Tibial artery (tissue), 4 donors: ENCODE results near the gene RFNG.

Experiments used
- DNase-seq, 2 donors: peaks; one replicate each; pipeline ENCODE4 v3.0.0-alpha.2; 2019
- H3K27ac ChIP-seq, 2 donors: fragments of 200-600 bp; sonication (generic) in 1 of 2; 1 replicate in 1 of 2; 2 replicates in 1 of 2; pipeline ENCODE4 v1.5.1; 2018 to 2019; ENCODE audit warnings: mild to moderate bottlenecking in 1 of 2
- H3K27me3 ChIP-seq, 2 donors: fragments of 200-600 bp; sonication (generic) in 1 of 2; one replicate each; pipeline versions ENCODE4 v1.5.1 to v1.6.0; 2016 to 2019
- H3K36me3 ChIP-seq, 3 donors: fragments of 200-600 bp; sonication (generic) in 2 of 3; one replicate each; pipeline ENCODE4 v1.5.1; 2016 to 2019; ENCODE audit warnings: mild to moderate bottlenecking in 2 of 3
- H3K4me1 ChIP-seq, 4 donors: fragments of 200-600 bp; sonication (generic) in 2 of 4; 1 replicate in 3 of 4; 2 replicates in 1 of 4; pipeline ENCODE4 v1.5.1; 2016 to 2019
- H3K4me3 ChIP-seq, 2 donors: fragments of 200-600 bp; sonication (generic) in 1 of 2; 1 replicate in 1 of 2; 2 replicates in 1 of 2; pipeline ENCODE4 v1.5.1; 2018 to 2019; ENCODE audit warnings: mild to moderate bottlenecking in 2 of 2
- H3K9me3 ChIP-seq, 3 donors: fragments of 200-600 bp; sonication (generic) in 1 of 3; one replicate each; pipeline ENCODE4 v1.5.1; 2016 to 2019
- intact Hi-C: fragments of 100-400 bp; cut with DNase I; formaldehyde crosslinking; loops from one replicate; pipeline ENCODE4 v1.15.0; 2023; ENCODE audit warnings: low total_unique reads
- TF ChIP-seq, protein P1 (sequence below), 2 experiments: fragments of 200-600 bp in 1 of 2; fragments of 450-650 bp in 1 of 2; IDR thresholded peaks; one replicate each; pipeline ENCODE4 v1.5.1; 2017 to 2019; ENCODE audit warnings: antibody characterized with exemption in 2 of 2, mild to moderate bottlenecking in 1 of 2, moderate library complexity in 1 of 2

The RFNG gene

DNA sequence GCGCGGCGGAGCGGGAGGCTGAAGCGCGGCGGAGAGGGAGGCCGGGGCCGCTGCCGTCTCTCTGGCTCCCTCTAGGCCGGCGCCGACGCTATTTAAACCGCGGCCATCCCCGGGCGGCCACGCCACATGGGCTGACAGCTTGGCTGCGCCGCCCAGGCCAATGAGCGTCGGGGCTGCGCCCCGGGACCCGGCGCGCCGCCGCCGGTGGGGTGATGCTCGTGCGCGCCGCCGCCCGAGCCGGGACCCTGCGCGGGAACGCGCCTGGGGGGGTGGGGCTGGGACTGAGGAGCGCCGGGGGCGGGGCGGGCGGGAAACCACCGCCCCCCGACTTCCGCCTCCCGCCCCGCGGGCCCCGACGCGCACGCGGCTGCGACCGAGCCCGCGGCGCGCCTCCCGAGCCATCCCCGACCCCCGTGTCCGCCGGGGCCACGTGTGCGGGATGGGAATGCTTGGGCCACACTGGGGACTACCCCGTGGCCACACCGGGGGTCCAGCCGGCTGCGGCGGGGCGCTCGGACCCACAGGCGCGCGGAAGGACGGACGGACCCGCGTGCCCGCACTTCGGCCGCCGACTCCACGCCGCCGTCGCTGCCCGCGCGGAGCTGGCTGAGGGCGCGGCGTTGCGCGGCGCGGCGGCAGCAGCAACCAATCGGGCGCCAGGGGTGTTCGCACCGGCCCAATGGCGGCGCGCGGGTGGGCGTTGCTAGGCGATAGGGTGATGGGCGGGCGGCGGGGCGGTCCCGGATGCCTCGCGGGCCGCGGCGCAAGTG is 46.7 kb upstream of the RFNG start, which contains the start of gene FASN:
TSS of gene FASN (minus strand) at position 68 of the 770 bp plus-strand sequence. CDS start 1,791 bp downstream, outside the sequence.
- H3K27me3 ChIP-seq, result no peaks in the 10 kb centered on the region
- peak within 1 kb of the TSS; percentile 65 to 84 for H3K4me3 ChIP-seq
- TF ChIP-seq, protein P1, sequence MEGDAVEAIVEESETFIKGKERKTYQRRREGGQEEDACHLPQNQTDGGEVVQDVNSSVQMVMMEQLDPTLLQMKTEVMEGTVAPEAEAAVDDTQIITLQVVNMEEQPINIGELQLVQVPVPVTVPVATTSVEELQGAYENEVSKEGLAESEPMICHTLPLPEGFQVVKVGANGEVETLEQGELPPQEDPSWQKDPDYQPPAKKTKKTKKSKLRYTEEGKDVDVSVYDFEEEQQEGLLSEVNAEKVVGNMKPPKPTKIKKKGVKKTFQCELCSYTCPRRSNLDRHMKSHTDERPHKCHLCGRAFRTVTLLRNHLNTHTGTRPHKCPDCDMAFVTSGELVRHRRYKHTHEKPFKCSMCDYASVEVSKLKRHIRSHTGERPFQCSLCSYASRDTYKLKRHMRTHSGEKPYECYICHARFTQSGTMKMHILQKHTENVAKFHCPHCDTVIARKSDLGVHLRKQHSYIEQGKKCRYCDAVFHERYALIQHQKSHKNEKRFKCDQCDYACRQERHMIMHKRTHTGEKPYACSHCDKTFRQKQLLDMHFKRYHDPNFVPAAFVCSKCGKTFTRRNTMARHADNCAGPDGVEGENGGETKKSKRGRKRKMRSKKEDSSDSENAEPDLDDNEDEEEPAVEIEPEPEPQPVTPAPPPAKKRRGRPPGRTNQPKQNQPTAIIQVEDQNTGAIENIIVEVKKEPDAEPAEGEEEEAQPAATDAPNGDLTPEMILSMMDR (IDR thresholded peaks at IDR 0.05), result peak; percentile 40 to 46
- peak; percentile 93 to 97 for DNase-seq
- intact Hi-C loops, result loop anchor here (5.0 kb wide), 2 partner anchors 61 to 1881 kb away; partner anchors contain the start of gene DCXR
- no peaks in the 10 kb centered on the region for H3K9me3 ChIP-seq
- peaks cover 19 to 30% (median 27%) of the 10 kb centered on the region in 3 donors for H3K36me3 ChIP-seq
- H3K4me1 ChIP-seq, result peaks cover 0 to 56% (median 29%) of the 10 kb centered on the region in 4 donors
- H3K27ac ChIP-seq, result peak within 1 kb of the TSS; percentile 87 to 98

DNA sequence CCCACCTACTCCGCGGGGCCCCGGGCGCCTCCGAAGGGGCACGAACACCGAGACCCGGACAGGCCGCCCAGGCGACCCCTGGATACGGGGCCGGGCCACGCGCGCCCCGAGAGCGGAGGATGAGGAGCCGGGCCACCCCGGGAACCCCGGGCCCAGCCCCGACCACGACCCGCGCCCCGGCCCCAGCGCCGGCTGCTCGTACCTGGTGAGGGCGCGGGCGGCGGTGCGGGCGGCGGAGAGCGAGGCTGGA is 46.2 kb upstream of the RFNG start:
- peaks cover 25 to 35% (median 32%) of the 10 kb centered on the region in 3 donors for H3K36me3 ChIP-seq
- H3K9me3 ChIP-seq, result no peaks in the 10 kb centered on the region
- peak overlapping the region; percentile 65 to 84 for H3K4me3 ChIP-seq
- H3K27ac ChIP-seq, result peak overlapping the region; percentile 87 to 98
- intact Hi-C loops, result loop anchor here (5.0 kb wide), 2 partner anchors 61 to 1881 kb away; partner anchors contain the start of gene DCXR
- peaks cover 0 to 52% (median 29%) of the 10 kb centered on the region in 4 donors for H3K4me1 ChIP-seq
- TF ChIP-seq, protein P1 (IDR thresholded peaks at IDR 0.05), result no peak
- no peak for DNase-seq
- no peaks in the 10 kb centered on the region for H3K27me3 ChIP-seq

DNA sequence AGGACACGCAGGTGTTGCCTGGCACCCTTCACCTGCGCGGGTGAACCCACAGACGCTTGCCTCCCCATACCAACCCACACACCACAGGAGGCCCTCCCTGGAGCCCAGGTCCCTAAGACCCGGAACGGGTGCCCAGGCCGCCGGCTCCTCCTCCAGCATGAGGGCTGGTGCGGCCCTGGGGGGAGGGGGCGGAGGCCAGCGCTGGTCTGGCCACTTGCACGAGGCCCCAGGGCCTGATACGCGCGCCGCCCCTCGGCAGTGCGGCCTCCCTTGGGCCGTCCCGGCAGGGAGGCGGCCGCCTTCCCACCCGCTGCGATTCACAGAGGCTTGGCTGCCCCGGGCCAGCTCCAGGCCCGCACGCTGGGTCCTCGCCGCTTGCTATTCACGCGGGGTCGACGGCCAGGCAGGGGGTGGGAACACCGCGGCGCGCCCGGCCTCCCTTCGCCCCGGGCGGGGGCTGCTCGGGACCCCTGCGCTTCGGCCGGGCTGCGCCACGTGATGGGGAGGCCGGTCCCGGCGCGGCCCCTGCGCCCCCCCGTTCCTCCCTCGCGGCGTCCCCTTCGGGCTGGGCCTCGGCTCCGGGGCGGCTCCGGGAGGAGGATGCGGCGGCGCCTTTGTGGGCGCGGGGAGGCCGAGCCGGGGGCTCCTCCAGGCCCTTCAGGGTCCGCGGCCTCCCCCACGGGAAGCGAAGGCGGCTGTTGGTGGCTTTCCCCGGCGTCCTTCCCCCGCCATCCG is 45.7 kb upstream of the RFNG start:
- Histone ChIP-seq H3K4me3 (peak overlapping the region; percentile 65 to 84), H3K27ac (peak overlapping the region; percentile 87 to 98), H3K27me3 (no peaks in the 10 kb centered on the region), H3K36me3 (peaks cover 30 to 40% (median 37%) of the 10 kb centered on the region in 3 donors), H3K4me1 (peaks cover 0 to 52% (median 29%) of the 10 kb centered on the region in 4 donors), H3K9me3 (no peaks in the 10 kb centered on the region)
- intact Hi-C loops, result loop anchor here (5.0 kb wide), 2 partner anchors 60 to 1880 kb away; partner anchors contain the start of gene DCXR
- no peak for DNase-seq
- TF ChIP-seq, protein P1 (IDR thresholded peaks at IDR 0.05), result no peak

DNA sequence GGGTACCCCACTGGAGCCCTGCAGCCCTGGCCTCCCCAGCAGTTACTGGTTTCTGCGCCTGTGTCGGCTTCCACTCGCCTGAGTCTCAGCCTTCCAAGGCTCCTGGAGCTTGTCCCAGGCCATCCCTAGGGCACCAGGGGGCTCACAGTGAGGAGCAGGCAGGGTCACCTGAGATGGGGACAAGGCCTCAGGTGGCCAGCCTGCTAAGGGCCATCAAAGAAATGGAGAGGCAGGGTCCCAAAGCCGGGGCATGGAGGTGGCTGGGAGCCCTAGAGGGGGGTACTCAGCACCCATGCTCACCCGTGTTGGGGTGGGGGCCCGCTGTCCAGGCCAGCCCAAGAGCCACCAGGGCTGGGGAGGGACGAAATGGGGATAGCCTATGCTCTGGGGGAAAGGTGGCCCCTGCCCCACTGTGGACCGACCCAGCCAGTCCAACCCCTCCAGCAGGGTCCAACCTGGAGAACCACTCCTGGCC is 45.1 kb upstream of the RFNG start:
- Histone ChIP-seq H3K4me1 (peaks cover 0 to 51% (median 29%) of the 10 kb centered on the region in 4 donors), H3K27ac (peak overlapping the region; percentile 87 to 98), H3K9me3 (no peaks in the 10 kb centered on the region), H3K27me3 (no peaks in the 10 kb centered on the region), H3K4me3 (peak overlapping the region; percentile 65 to 84), H3K36me3 (peaks cover 36 to 46% (median 43%) of the 10 kb centered on the region in 3 donors)
- intact Hi-C loops, result loop anchor here (5.0 kb wide), 2 partner anchors 59 to 1879 kb away; partner anchors contain the start of gene DCXR
- TF ChIP-seq, protein P1 (IDR thresholded peaks at IDR 0.05), result no peak
- no peak for DNase-seq
